HCT116 (cell line): ENCODE data around the gene S1PR3. TPM values are rescaled to one million over a fixed set of nuclear protein-coding genes. Genes with fewer than 3 reads are reported as not detected.

Source experiments
- ATAC-seq: fragments of 200-7000 bp; cut with Tn5 transposase; 2 replicates; pipeline ENCODE4 v1.9.1; 2020; ENCODE audit warnings: mild to moderate bottlenecking, moderate library complexity
- BruUV-seq: library from RNA; stranded (reverse); fragments of 400-500 nt; replicated peaks from 2 replicates; lab custom pipeline; 2021; lab: Mats Ljungman, UMichigan
- CTCF ChIA-PET: fragments of 300-600 bp; sonication (Branson Sonifier 250); formaldehyde crosslinking; loops from one replicate; lab custom pipeline; 2021; ENCODE audit warnings: antibody characterized with exemption; lab: Charles Lee
- POLR2A ChIA-PET: fragments of 300-600, 350-600 bp; sonication (Branson Sonifier 250); formaldehyde crosslinking; loops from one replicate; lab custom pipeline; 2021; ENCODE audit warnings: antibody characterized with exemption; lab: Charles Lee
- RAD21 ChIA-PET, 2 experiments: fragments of 300-600 bp; sonication (Branson Sonifier 250); formaldehyde crosslinking; loops; one replicate each; lab custom pipeline; 2023; ENCODE audit warnings: low total read pairs in 2 of 2; ENCODE audit not compliant: uncharacterized antibody in 2 of 2, unreplicated experiment in 2 of 2, low non-redundant PET in 1 of 2; lab: Charles Lee
- DNase-seq: peaks from one replicate; pipeline ENCODE4 v3.0.0-alpha.2; 2010; ENCODE audit warnings: low read depth, low spot score
- H2AFZ ChIP-seq: fragments of 200-600 bp; shearing (Covaris generic), sonication (generic); 2 replicates; pipeline ENCODE4 v1.6.1; 2017; ENCODE audit warnings: low read depth, mixed run types, mixed read lengths, antibody characterized with exemption, low read length; ENCODE audit not compliant: poor library complexity, severe bottlenecking
- H3K27ac ChIP-seq: 2 replicates; pipeline ENCODE4 v1.5.1; 2012; ENCODE audit warnings: low read depth, low read length
- H3K27me3 ChIP-seq: fragments of 200-600 bp; sonication (generic); 2 replicates; pipeline ENCODE4 v1.6.1; 2016; ENCODE audit warnings: mixed run types, low read length, mixed read lengths; ENCODE audit not compliant: insufficient read depth
- H3K36me3 ChIP-seq, 2 experiments: fragments of 200-500 bp in 1 of 2; fragments of 200-600 bp in 1 of 2; sonication (Bioruptor generic) in 1 of 2; sonication (generic) in 1 of 2; 2 replicates each; pipeline versions ENCODE4 v1.5.1 to v1.6.1; 2014 to 2016; ENCODE audit warnings: low read length in 2 of 2, inconsistent platforms in 1 of 2, mixed read lengths in 1 of 2, mixed run types in 1 of 2; ENCODE audit not compliant: insufficient read depth in 2 of 2, control insufficient read depth in 1 of 2
- H3K4me1 ChIP-seq, 2 experiments: fragments of 200-600 bp in 1 of 2; sonication (generic) in 1 of 2; 2 replicates each; pipeline versions ENCODE4 v1.5.1 to v1.6.1; 2012 to 2017; ENCODE audit warnings: low read length in 2 of 2, inconsistent platforms in 1 of 2, mild to moderate bottlenecking in 1 of 2, mixed read lengths in 1 of 2, mixed run types in 1 of 2, moderate library complexity in 1 of 2; ENCODE audit not compliant: insufficient read depth in 2 of 2, control insufficient read depth in 1 of 2
- H3K4me2 ChIP-seq: fragments of 200-600 bp; sonication (generic); 2 replicates; pipeline ENCODE4 v1.6.1; 2017; ENCODE audit warnings: mixed run types, low read length, mixed read lengths
- H3K4me3 ChIP-seq, 2 experiments: fragments of 200-600 bp in 1 of 2; sonication (generic) in 1 of 2; replicated peaks in 1 of 2; 2 replicates each; pipeline ENCODE4 v1.5.1; 2011 to 2016; ENCODE audit warnings: low read length in 2 of 2, control low read depth in 1 of 2, low read depth in 1 of 2, mild to moderate bottlenecking in 1 of 2, mixed read lengths in 1 of 2, mixed run types in 1 of 2
- H3K79me2 ChIP-seq: fragments of 200-600 bp; sonication (generic); 2 replicates; pipeline ENCODE4 v1.6.1; 2017; ENCODE audit warnings: mild to moderate bottlenecking, mixed run types, low read length, moderate library complexity, mixed read lengths; ENCODE audit not compliant: insufficient read depth
- H3K9ac ChIP-seq: fragments of 200-600 bp; sonication (generic); 2 replicates; pipeline ENCODE4 v1.6.1; 2016; ENCODE audit warnings: low read length, mixed read lengths
- H3K9me2 ChIP-seq: fragments of 200-600 bp; sonication (generic), shearing (Covaris generic); 2 replicates; pipeline ENCODE4 v1.6.1; 2017; ENCODE audit warnings: mixed run types, mild to moderate bottlenecking, moderate library complexity; ENCODE audit not compliant: insufficient read depth
- H3K9me3 ChIP-seq, 2 experiments: fragments of 200-500 bp in 1 of 2; fragments of 200-600 bp in 1 of 2; sonication (Bioruptor generic) in 1 of 2; sonication (generic) in 1 of 2; 2 replicates each; pipeline ENCODE4 v1.6.1; 2014 to 2017; ENCODE audit warnings: low read length in 2 of 2, mixed read lengths in 2 of 2, inconsistent platforms in 1 of 2, low read depth in 1 of 2, mild to moderate bottlenecking in 1 of 2, mixed run types in 1 of 2, moderate library complexity in 1 of 2; ENCODE audit not compliant: control insufficient read depth in 1 of 2, insufficient read depth in 1 of 2
- H4K20me1 ChIP-seq: fragments of 200-600 bp; sonication (generic), shearing (Covaris generic); 2 replicates; pipeline ENCODE4 v1.6.1; 2017; ENCODE audit warnings: mixed run types, mild to moderate bottlenecking, moderate library complexity; ENCODE audit not compliant: insufficient read depth
- CTCF ChIP-seq, 3 experiments: fragments of 200-600 bp in 1 of 3; sonication (generic) in 1 of 3; IDR thresholded peaks in 2 of 3; conservative IDR thresholded peaks in 1 of 3; 2 replicates each; pipeline ENCODE4 v1.5.1; 2012 to 2017; ENCODE audit warnings: low read depth in 2 of 3, low read length in 2 of 3, antibody characterized with exemption in 1 of 3, borderline replicate concordance in 1 of 3, control low read depth in 1 of 3, mild to moderate bottlenecking in 1 of 3, mixed read lengths in 1 of 3, mixed run types in 1 of 3, moderate library complexity in 1 of 3; ENCODE audit not compliant: insufficient read depth in 1 of 3
- EGR1 ChIP-seq: IDR thresholded peaks from 2 replicates; pipeline ENCODE4 v1.6.1; 2012; ENCODE audit warnings: low read depth
- ELF1 ChIP-seq: IDR thresholded peaks from 2 replicates; pipeline ENCODE4 v1.6.1; 2012; ENCODE audit warnings: low read depth, borderline replicate concordance
- FOSL1 ChIP-seq: IDR thresholded peaks from 2 replicates; pipeline ENCODE4 v1.6.1; 2012; ENCODE audit warnings: low read depth
- JUND ChIP-seq: IDR thresholded peaks from 2 replicates; pipeline ENCODE4 v1.6.1; 2012
- REST ChIP-seq: IDR thresholded peaks from 2 replicates; pipeline ENCODE4 v1.6.1; 2012; ENCODE audit warnings: low read depth
- SRF ChIP-seq: IDR thresholded peaks from 2 replicates; pipeline ENCODE4 v1.6.1; 2012; ENCODE audit warnings: low read depth
- YY1 ChIP-seq: IDR thresholded peaks from 2 replicates; pipeline ENCODE4 v1.6.1; 2011; ENCODE audit warnings: low read length, low read depth, moderate library complexity, mild to moderate bottlenecking; ENCODE audit not compliant: insufficient replicate concordance; ENCODE audit errors: extremely low read depth
- ZFX ChIP-seq: fragments of 450-650 bp; IDR thresholded peaks from 2 replicates; pipeline ENCODE4 v1.6.1; 2017
- intact Hi-C: fragments of 100-400 bp; cut with micrococcal nuclease; formaldehyde crosslinking; loops from 2 replicates; pipeline ENCODE4 v1.10.0; 2022
- total RNA-seq: library from RNA; stranded (reverse); gene quantifications from one replicate; pipeline ENCODE4 v1.2.1, GENCODE V29; 2021; ENCODE audit not compliant: unreplicated experiment
- TF ChIP-seq, protein P1 (sequence below): IDR thresholded peaks from 2 replicates; pipeline ENCODE4 v1.6.1; 2012
- TF ChIP-seq, protein P2 (sequence below): IDR thresholded peaks from 2 replicates; pipeline ENCODE4 v1.6.1; 2011; ENCODE audit warnings: mild to moderate bottlenecking, low read length, moderate library complexity; ENCODE audit not compliant: insufficient replicate concordance; ENCODE audit errors: extremely low read depth

Gene S1PR3
- total RNA-seq, 1 experiment from 2014 or later = 0.07 TPM

DNA sequence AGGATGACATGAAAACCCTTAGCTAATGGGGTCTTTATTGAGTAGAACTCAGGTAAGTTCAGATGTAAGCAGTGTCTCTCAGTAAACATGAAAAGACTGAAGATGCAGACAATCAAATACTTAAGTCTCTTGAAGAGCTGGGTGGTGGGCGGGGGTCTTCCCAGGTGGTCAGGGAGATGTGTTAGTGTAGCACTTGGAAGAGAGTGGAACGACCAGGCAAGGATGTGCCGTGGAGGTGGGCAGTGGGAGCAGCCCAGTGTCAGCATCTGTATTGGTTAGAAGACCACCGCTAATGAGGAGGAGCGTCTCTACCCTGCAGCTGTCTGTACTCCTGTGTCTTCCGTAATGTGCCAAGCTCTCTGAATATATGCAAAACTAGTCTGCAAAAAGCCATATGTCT, 4.4 kb downstream of the S1PR3 start:
- H3K4me1 ChIP-seq = peaks cover 0 to 1% of the 10 kb centered on the region in 2 experiments; a peak in 1 of 4 replicates
- DNase-seq = no peak
- intact Hi-C loops = no loop called here
- no peaks in the 10 kb centered on the region for H3K36me3 ChIP-seq
- ChIA-PET CTCF (no interaction called here), RAD21 (no interaction called here), POLR2A (no interaction called here)
- H4K20me1 ChIP-seq = no peaks in the 10 kb centered on the region
- TF ChIP-seq YY1 (no peak), FOSL1 (no peak), CTCF (IDR thresholded peaks at IDR 0.05 in 2 of 3, conservative IDR thresholded peaks at IDR 0.05 in 1 of 3; ENCODE audit: borderline replicate concordance in 1 of 3, insufficient read depth in 1 of 3, low read depth in 2 of 3, low read length in 2 of 3) (no peak), JUND (no peak), EGR1 (no peak), ELF1 (no peak), SRF (no peak), REST (no peak), ZFX (no peak)
- TF ChIP-seq, protein P1, sequence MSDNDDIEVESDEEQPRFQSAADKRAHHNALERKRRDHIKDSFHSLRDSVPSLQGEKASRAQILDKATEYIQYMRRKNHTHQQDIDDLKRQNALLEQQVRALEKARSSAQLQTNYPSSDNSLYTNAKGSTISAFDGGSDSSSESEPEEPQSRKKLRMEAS = no peak
- TF ChIP-seq, protein P2, sequence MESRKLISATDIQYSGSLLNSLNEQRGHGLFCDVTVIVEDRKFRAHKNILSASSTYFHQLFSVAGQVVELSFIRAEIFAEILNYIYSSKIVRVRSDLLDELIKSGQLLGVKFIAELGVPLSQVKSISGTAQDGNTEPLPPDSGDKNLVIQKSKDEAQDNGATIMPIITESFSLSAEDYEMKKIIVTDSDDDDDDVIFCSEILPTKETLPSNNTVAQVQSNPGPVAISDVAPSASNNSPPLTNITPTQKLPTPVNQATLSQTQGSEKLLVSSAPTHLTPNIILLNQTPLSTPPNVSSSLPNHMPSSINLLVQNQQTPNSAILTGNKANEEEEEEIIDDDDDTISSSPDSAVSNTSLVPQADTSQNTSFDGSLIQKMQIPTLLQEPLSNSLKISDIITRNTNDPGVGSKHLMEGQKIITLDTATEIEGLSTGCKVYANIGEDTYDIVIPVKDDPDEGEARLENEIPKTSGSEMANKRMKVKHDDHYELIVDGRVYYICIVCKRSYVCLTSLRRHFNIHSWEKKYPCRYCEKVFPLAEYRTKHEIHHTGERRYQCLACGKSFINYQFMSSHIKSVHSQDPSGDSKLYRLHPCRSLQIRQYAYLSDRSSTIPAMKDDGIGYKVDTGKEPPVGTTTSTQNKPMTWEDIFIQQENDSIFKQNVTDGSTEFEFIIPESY = no peak
- no peak overlapping the region for H3K4me3 ChIP-seq
- H3K79me2 ChIP-seq = no peaks in the 10 kb centered on the region
- H3K27ac ChIP-seq = no peak overlapping the region
- H3K9me2 ChIP-seq = no peaks in the 10 kb centered on the region
- no peaks in the 10 kb centered on the region for H3K9me3 ChIP-seq
- no peak overlapping the region for H3K9ac ChIP-seq
- H2AFZ ChIP-seq = no peak overlapping the region
- BruUV-seq = no TSS peak
- H3K4me2 ChIP-seq = no peak overlapping the region
- no peaks in the 10 kb centered on the region for H3K27me3 ChIP-seq
- ATAC-seq = no peak
